ENCODE results near the gene GSTA4.

Gene GSTA4, protein sequence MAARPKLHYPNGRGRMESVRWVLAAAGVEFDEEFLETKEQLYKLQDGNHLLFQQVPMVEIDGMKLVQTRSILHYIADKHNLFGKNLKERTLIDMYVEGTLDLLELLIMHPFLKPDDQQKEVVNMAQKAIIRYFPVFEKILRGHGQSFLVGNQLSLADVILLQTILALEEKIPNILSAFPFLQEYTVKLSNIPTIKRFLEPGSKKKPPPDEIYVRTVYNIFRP

DNA sequence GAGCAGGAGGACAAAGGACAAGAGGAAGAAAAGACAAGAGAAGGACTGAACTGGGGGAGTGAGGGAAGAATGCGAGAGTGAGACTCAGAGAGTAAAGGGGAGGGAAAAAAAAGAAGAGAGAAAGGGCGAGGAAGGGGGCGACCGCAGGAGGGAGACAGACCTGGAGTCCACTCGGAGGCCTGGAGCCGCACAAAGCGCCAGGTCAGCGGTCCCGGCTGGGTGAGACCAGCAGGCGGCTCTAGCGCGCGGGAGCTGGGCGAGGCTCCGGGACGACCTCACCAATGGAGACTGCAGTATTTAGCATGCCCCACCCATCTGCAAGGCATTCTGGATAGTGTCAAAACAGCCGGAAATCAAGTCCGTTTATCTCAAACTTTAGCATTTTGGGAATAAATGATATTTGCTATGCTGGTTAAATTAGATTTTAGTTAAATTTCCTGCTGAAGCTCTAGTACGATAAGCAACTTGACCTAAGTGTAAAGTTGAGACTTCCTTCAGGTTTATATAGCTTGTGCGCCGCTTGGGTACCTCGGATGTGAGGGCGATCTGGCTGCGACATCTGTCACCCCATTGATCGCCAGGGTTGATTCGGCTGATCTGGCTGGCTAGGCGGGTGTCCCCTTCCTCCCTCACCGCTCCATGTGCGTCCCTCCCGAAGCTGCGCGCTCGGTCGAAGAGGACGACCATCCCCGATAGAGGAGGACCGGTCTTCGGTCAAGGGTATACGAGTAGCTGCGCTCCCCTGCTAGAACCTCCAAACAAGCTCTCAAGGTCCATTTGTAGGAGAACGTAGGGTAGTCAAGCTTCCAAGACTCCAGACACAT lies at the start of gene GSTA4:
TSS of gene GSTA4 (minus strand) at position 196 of the 824 bp plus-strand sequence. CDS start 1,041 bp downstream, outside the sequence.
- peak; percentile 95 for DNase-seq

DNA sequence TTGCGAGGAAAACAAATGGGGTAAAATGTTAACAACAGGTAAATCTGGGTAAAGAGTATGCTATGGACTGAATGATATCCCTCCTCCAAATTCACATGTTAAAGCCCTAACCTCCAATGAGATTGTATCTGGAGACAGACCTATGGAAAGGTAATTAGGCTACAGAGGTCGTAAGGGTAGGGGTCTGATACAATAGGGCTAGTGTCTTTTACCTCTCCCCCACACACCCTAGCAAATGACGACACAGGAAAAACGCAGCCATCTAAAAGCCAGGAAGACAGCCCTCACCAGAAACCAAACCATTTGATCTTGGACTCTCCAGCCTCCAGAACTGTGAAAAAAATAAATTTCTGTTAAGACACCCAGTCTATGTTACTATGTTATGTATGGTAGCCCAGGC lies 49.5 kb upstream of the GSTA4 start:
- DNase-seq = no peak

- no peak for DNase-seq
Measured at GRCh38 chr6:53044071-53044470, 49.0 kb upstream of the GSTA4 start.

DNA sequence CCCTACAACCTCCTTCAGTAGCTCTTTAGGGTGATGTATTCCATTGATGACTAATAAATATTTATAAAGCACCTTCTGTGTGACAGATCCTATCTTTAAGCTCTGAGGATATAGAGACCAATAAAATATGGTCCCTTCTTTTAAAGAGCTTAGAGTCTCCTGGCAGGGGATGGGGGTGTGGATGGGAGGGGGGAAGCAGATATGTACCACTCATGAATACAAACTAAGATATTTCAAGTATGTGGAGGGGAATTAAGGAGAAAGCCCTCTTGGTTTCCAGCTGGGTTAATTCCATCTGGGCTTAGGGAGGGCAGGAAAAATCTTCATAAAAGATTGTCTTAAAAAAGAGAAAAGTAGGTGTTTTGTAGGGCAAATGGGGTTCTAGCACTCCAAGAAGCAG lies 48.5 kb upstream of the GSTA4 start:
- DNase-seq = no peak

DNA sequence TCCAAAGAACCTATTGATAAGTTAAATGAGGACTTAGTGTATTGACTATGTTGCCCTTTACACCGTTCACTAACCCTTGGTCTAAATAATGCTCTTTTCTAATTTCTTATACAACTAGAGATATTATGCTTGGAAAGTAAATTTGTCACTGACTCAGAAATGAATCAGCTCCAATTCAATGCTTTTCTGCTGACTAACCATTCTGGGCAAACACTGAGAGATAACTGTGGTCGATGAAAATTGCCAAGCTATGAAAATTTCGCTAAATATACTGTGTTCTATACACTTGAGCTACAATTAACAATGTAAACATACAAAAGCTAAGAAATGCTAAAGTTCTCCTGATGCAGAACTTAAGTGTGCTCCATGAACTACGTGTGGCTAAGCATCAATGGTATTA lies 47.0 kb upstream of the GSTA4 start:
- DNase-seq = no peak

DNA sequence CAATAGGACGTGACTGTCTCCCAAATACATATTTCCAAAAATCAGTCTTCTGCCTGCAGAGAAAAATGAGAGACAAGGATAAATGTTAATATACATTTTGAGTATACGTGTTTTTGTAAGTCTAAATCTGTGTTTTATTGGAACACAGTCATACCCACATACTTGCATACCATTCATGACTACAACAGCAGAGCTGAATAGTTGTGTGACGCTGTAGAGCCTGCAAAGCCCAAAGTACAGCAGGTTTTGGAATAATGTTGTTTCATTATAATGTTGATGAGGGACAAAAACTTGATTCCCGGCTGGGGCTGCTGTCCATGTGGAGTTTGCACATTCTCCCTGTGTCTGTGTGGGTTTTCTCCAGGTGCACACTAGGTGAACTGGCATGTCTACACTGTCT lies 46.3 kb upstream of the GSTA4 start:
- DNase-seq = no peak

DNA sequence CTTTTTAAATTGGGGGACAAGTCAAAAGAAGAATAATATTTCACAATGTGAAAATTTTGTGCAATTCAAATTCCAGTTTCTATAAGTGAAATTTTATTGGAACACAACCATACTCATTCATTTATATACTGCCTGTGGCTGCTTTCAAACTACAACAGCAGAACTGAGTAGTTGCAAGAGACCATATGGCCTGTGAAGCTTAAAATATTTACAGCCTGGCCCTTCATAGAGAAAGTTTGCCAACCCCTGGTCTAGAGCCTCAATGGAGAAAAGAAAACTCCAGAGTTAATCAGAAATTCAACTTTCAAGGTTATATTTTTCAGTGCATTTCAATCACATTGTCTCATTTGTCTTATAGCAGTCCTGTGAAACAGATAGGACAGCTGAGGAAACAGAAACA lies 43.5 kb upstream of the GSTA4 start:
- no peak for DNase-seq

DNA sequence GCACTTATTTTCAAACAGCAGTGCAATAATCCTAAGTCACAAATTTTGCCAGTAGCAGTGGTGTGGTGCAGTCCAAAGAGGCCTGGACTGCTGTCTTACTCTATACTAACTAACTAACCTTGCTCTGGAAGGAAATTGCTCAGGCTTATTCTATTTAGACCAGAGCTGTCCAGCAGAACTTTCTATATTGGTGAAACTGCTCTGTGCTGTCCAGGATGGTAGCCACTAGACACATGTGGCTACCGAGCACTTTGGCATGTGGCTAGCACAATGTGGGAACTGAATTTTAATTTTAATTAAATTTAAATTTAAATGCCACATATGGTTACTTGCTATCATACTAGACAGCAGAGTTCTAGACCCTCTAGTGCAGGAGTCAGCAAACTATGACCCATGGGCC lies 43.1 kb upstream of the GSTA4 start:
- no peak for DNase-seq

- DNase-seq = no peak
Measured at GRCh38 chr6:53035549-53036213, 40.6 kb upstream of the GSTA4 start.

GRCh38 chr6:53033764-53034163 lies 38.7 kb upstream of the GSTA4 start:
- DNase-seq = no peak

DNA sequence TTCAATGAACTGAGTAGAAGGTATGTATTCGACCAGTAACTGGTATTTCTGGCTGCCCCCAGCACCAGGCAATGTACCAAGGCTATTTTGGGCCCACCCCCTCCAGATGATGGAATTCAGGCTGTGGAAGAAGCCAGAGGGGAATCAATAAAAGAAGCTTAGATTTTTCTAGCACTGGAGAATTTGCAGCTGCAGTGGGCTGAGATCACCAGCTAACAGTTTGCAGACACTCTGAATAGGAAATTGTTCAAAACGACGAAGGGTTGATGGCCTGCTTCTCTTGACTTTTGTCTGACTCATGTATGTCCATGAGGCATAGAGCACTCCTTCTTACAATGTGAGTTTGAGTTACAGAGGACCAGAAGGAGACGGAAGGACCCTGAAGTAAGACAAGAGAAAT lies 37.8 kb upstream of the GSTA4 start:
- DNase-seq = no peak

GRCh38 chr6:53031281-53031680 lies 36.2 kb upstream of the GSTA4 start:
- no peak for DNase-seq

DNA sequence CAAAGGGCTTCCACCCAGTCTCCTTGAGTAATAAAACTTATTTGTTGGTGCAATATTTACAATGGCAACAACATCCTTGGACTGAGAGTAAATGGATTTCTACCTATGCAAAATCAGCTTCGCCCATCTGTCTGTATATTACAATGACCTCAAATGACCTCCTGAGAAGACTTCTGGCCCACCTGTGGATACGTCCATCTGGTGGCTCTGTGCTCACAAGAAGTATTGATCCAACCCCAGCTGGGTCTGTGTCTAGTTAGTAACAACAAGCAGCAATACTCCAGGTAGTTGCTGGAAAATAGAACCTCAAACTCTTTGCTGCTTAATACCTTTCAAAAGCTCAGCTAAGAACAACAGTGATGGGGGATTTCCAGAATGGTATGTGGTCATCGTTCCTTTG lies 34.7 kb upstream of the GSTA4 start:
- no peak for DNase-seq

DNA sequence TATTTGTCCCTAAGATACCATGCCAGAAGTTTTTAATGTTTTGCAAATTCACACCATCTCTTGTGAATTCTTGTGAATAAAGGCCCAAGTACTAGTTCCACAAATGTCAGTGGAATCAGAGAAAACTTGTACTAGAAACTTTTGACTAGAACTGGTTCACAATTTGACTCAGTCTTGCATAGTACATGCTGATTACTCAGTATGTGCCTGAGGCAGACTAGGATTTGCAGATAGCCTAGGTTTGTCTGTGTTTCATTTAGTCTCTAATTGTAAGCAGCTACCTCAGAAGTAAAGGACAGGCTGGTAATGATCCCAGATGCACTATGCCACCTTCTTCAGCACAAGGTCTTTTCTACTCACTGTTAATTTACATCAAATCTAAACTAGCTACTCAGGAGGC lies 34.2 kb upstream of the GSTA4 start:
- DNase-seq = no peak

DNA sequence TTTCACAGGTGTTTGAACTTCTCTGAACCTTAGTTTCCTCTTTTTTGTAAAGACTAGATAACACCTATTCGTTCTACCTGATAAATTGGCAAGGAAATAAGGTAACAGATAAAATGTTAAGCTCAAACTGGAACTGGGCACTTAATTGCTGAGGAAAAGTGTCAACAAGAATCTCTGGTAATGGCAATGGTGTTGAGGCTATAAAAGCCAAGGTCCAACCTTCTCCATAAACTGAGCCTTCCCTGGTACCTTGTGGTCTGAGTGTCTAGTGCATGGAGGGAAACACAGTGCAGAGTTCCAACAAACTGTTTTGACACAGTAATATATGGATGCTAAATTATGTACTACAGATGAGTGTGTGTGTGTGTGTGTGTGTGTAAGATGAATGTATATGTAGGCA lies 33.4 kb upstream of the GSTA4 start:
- no peak for DNase-seq

DNA sequence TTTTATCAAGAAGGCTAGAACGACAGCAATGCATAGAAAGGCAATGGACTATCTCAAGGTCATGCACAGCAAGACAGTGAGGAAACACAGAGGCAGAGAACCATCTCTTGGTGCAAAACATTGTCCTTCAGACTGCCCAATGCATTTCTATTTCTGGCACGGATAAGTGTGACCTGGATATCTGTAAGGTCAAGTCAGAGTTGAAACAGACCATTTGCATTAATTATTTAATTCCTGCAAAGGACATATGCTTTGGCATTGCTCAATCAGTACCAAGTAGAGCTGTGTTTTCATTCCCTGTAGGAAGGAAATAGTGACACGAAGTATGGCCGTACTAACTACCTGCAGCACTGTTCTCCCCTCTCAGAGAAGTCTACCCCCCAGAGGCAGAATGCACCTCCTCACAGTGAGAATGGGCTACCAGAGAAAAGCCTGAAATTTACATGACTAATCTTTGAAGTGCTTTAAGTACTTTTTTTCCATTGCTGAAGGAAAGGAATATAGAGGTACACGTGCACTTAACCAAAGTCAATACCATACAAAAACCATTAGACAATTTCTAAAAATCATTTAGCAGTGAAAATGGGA lies 32.1 kb upstream of the GSTA4 start:
- no peak for DNase-seq

DNA sequence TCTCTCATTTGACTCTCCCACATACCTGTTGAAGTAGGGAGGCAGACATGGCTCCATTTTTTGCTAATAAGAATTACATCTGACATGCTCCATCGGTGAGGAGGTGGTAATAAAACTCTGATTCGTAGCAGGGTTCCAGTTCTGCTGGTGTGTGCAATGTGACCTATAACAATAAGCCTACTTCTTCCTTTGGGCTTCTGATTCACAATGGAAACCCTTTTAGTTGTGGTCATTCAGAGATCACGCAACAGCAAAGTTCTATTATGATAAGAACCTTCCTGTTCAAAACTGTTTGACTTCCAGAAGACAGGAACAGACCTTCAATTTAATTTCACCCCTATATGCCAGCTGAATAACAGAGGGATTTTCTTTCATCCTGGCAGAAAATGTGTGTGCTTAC lies 31.4 kb upstream of the GSTA4 start:
- no peak for DNase-seq

- DNase-seq = no peak
Measured at GRCh38 chr6:53023323-53023722, 28.2 kb upstream of the GSTA4 start.

GRCh38 chr6:53020005-53020744 lies 25.1 kb upstream of the GSTA4 start:
- no peak for DNase-seq

DNA sequence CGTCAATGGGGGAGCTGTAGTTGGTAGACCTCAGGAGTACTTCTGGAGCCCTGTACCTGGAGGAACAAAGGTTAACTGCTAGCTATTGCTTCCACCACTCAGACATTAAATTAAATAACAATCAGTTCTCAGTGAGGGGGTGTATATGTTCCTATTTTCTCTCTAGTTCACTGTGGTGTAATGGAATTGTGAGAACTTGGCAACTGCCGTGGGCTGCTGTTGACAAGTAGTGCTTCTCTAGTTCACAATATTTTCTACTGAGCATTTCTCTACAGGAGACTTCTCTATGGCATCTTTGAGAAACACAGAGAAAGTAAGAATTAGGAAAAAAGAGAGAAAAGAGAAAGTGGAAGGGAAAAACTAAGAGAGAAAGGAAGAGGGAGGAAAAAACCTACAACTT lies 23.4 kb upstream of the GSTA4 start:
- no peak for DNase-seq

- DNase-seq = no peak
Measured at GRCh38 chr6:53015486-53015885, 20.4 kb upstream of the GSTA4 start.

- DNase-seq = no peak
Measured at GRCh38 chr6:53014744-53015143, 19.7 kb upstream of the GSTA4 start.

GRCh38 chr6:53014063-53014462 lies 19.0 kb upstream of the GSTA4 start:
- no peak for DNase-seq
